ENCODE data around the gene SRMS.

- TF ChIP-seq EZH2 (IDR thresholded peaks at IDR 0.05) (no peak), POLR2AphosphoS5 (IDR thresholded peaks at IDR 0.05; ENCODE audit: borderline replicate concordance, low read depth, low read length) (no peak)
Measured at GRCh38 chr20:63494084-63494419, 53.5 kb downstream of the SRMS start.
